H1 (cell line): Measurements from ENCODE around the gene RPL13A. TPM values are rescaled to one million over a fixed set of nuclear protein-coding genes. Genes with fewer than 3 reads are reported as not detected.

ENCODE experiments used
- BRCA1 ChIP-seq: IDR thresholded peaks from 2 replicates; pipeline ENCODE4 v1.6.1; 2012; ENCODE audit warnings: low read depth, low read length, improper control_type of control experiment
- CBX8 ChIP-seq: fragments of 300-800, 300-1000 bp; sonication (generic); IDR thresholded peaks from 2 replicates; pipeline ENCODE4 v1.7.1; 2016; ENCODE audit warnings: low read depth, low read length, borderline replicate concordance
- CHD1 ChIP-seq: IDR thresholded peaks from 2 replicates; pipeline ENCODE4 v1.6.1; 2012; ENCODE audit warnings: low read depth, low read length, improper control_type of control experiment
- CTCF ChIP-seq, 3 experiments: IDR thresholded peaks; 1 replicate in 2 of 3; 2 replicates in 1 of 3; pipeline versions ENCODE4 v1.5.1 to v1.6.1; 2011; ENCODE audit warnings: low read length in 3 of 3, mild to moderate bottlenecking in 3 of 3, inconsistent platforms in 2 of 3, low read depth in 1 of 3, moderate library complexity in 1 of 3; ENCODE audit not compliant: insufficient read depth in 1 of 3; ENCODE audit errors: control extremely low read depth in 1 of 3
- E2F6 ChIP-seq: IDR thresholded peaks from 2 replicates; pipeline ENCODE4 v1.6.1; 2012; ENCODE audit warnings: inconsistent platforms
- EZH2 ChIP-seq: fragments of 200-600 bp; sonication (generic); IDR thresholded peaks from 2 replicates; pipeline ENCODE4 v1.7.1; 2012; ENCODE audit warnings: low read depth, mild to moderate bottlenecking, moderate library complexity, low read length, inconsistent platforms; ENCODE audit not compliant: severe bottlenecking
- FOSL1 ChIP-seq: IDR thresholded peaks from 2 replicates; pipeline ENCODE4 v1.6.1; 2011; ENCODE audit warnings: mild to moderate bottlenecking, low read depth, low read length, moderate library complexity; ENCODE audit not compliant: insufficient read depth
- GABPA ChIP-seq: IDR thresholded peaks from 2 replicates; pipeline ENCODE4 v1.6.1; 2011; ENCODE audit warnings: mild to moderate bottlenecking, low read length, moderate library complexity, borderline replicate concordance; ENCODE audit not compliant: insufficient read depth
- GTF2F1 ChIP-seq: IDR thresholded peaks from 2 replicates; pipeline ENCODE4 v1.6.1; 2012; ENCODE audit warnings: low read depth, low read length, improper control_type of control experiment, borderline replicate concordance
- JUN ChIP-seq: IDR thresholded peaks from 2 replicates; pipeline ENCODE4 v1.6.1; 2011; ENCODE audit warnings: low read depth, mild to moderate bottlenecking, improper control_type of control experiment, low read length
- KDM5A ChIP-seq: fragments of 200-600 bp; IDR thresholded peaks from 2 replicates; pipeline ENCODE4 v1.7.1; 2012; ENCODE audit warnings: mild to moderate bottlenecking, low read length, inconsistent platforms, mixed read lengths
- NRF1 ChIP-seq: IDR thresholded peaks from 2 replicates; pipeline ENCODE4 v1.6.1; 2011; ENCODE audit warnings: mild to moderate bottlenecking, low read depth, low read length, improper control_type of control experiment
- PHF8 ChIP-seq: fragments of 200-600 bp; sonication (generic); conservative IDR thresholded peaks from 2 replicates; pipeline ENCODE4 v1.7.1; 2012; ENCODE audit warnings: low read depth, mild to moderate bottlenecking, inconsistent platforms, low read length, moderate library complexity
- POU5F1 ChIP-seq: IDR thresholded peaks from 2 replicates; pipeline ENCODE4 v1.6.1; 2011; ENCODE audit warnings: low read depth, mild to moderate bottlenecking, low read length, moderate library complexity
- RXRA ChIP-seq: IDR thresholded peaks from 2 replicates; pipeline ENCODE4 v1.6.1; 2011; ENCODE audit warnings: low read depth, mild to moderate bottlenecking, low read length, moderate library complexity; ENCODE audit not compliant: insufficient read depth
- SAP30 ChIP-seq: fragments of 300-600 bp; sonication (generic); IDR thresholded peaks from 2 replicates; pipeline ENCODE4 v1.7.1; 2012; ENCODE audit warnings: low read length, moderate library complexity, mild to moderate bottlenecking, inconsistent platforms; ENCODE audit not compliant: insufficient read depth, insufficient replicate concordance
- SIX5 ChIP-seq: IDR thresholded peaks from 2 replicates; pipeline ENCODE4 v1.6.1; 2011; ENCODE audit warnings: mild to moderate bottlenecking, low read depth, low read length
- SP4 ChIP-seq: IDR thresholded peaks from 2 replicates; pipeline ENCODE4 v1.6.1; 2012; ENCODE audit warnings: low read length, inconsistent platforms
- TAF1 ChIP-seq: IDR thresholded peaks from 2 replicates; pipeline ENCODE4 v1.6.1; 2011; ENCODE audit warnings: mild to moderate bottlenecking, low read depth, low read length
- TBP ChIP-seq: IDR thresholded peaks from 2 replicates; pipeline ENCODE4 v1.6.1; 2011; ENCODE audit warnings: low read depth, low read length, improper control_type of control experiment
- TCF12 ChIP-seq: IDR thresholded peaks from 2 replicates; pipeline ENCODE4 v1.6.1; 2011; ENCODE audit warnings: low read depth, mild to moderate bottlenecking, low read length
- ZNF274 ChIP-seq: IDR thresholded peaks from 2 replicates; pipeline ENCODE4 v1.7.0; 2012; ENCODE audit warnings: low read length, borderline replicate concordance; ENCODE audit errors: extremely low read depth
- polyA plus RNA-seq, 7 experiments: library from polyadenylated mRNA; depleted of rRNA in 3 of 7; stranded (reverse) in 5 of 7; unstranded in 2 of 7; fragments of >200 nt in 5 of 7; fragments of 200-250 nt in 2 of 7; gene quantifications; 1 replicate in 5 of 7; 2 replicates in 1 of 7; 4 replicates in 1 of 7; pipeline versions ENCODE4 v1.2.1 to v1.2.3, GENCODE V29; 2011 to 2013; ENCODE audit warnings: missing spikeins in 2 of 7, mixed read lengths in 2 of 7
- total RNA-seq: library from RNA; stranded (reverse); fragmentation: NEBNext Ultra II Directional; extraction: Animal tissue kit (Norgen Biotek cat#: 25700); gene quantifications from 2 replicates; pipeline ENCODE4 v1.2.1, GENCODE V29; 2021

RPL13A gene
- total and polyA plus RNA-seq, 2 of the 8 experiments (the other 6 are each of a cell fraction or from before 2014, with no cell fraction given), result 3,305 to 8,868 TPM

GRCh38 chr19:49451430-49452181 lies 35.8 kb upstream of the RPL13A start, which contains the start of gene PIH1D1 (continued):
- TF ChIP-seq RXRA (no peak), SIX5 (no peak), CTCF (IDR thresholded peaks at IDR 0.05; ENCODE audit: control extremely low read depth in 1 of 3, insufficient read depth in 1 of 3, low read depth in 1 of 3, low read length in 3 of 3) (no peak), GABPA (peak; percentile 88; the same call in 1 of the 2 replicates), EZH2 (no peak), CHD1 (no peak), TBP (peak; percentile 60), SAP30 (peak; percentile 73), FOSL1 (no peak), BRCA1 (peak; percentile 78), POU5F1 (no peak), KDM5A (peak; percentile 40; the same call in 1 of the 2 replicates), E2F6 (no peak), JUN (no peak), TAF1 (peak; percentile 81), PHF8 (peak; percentile 59), NRF1 (no peak), GTF2F1 (no peak), CBX8 (no peak), ZNF274 (no peak), TCF12 (no peak), SP4 (peak; percentile 92)
